ENCODE results near the gene NCS1.

Gene NCS1

GRCh38 chr9:130232899-130233586, 60.8 kb downstream of the NCS1 start:
- TF ChIP-seq, protein P1, sequence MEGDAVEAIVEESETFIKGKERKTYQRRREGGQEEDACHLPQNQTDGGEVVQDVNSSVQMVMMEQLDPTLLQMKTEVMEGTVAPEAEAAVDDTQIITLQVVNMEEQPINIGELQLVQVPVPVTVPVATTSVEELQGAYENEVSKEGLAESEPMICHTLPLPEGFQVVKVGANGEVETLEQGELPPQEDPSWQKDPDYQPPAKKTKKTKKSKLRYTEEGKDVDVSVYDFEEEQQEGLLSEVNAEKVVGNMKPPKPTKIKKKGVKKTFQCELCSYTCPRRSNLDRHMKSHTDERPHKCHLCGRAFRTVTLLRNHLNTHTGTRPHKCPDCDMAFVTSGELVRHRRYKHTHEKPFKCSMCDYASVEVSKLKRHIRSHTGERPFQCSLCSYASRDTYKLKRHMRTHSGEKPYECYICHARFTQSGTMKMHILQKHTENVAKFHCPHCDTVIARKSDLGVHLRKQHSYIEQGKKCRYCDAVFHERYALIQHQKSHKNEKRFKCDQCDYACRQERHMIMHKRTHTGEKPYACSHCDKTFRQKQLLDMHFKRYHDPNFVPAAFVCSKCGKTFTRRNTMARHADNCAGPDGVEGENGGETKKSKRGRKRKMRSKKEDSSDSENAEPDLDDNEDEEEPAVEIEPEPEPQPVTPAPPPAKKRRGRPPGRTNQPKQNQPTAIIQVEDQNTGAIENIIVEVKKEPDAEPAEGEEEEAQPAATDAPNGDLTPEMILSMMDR (IDR thresholded peaks at IDR 0.05; ENCODE audit: control extremely low read depth, extremely low read depth, low read depth, missing control alignments) = no peak
- ChIA-PET CTCF (interaction anchor here (0.9 to 2.1 kb wide), 2 partner anchors 10 to 126 kb away, joined by 4 to 7 read pairs; no protein-coding TSS in a partner anchor), POLR2A (no interaction called here)
- no peak for DNase-seq (ENCODE audit: extremely low spot score)

DNA sequence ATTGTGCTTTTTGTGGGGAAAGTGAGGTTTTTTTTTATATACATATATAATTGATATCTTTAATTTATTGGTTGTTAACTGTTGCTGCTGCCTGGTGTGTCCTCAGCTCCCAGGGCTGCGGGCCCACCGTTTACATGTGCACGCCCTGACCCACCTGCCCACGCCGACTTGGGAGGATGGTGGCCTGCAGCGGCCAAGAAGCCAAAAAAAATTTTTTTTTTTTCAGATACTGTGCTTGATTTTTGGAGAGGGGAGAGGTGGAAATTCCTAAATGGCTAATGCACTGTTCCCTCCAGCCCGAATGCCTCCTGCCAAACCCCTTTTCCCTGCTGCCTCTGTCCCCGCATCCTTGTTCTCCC, 61.4 kb downstream of the NCS1 start:
- no peak for DNase-seq (ENCODE audit: extremely low spot score)
- ChIA-PET CTCF (interaction anchor here (0.9 kb wide), 1 partner anchor 126 kb away, joined by 4 read pairs; no protein-coding TSS in a partner anchor), POLR2A (no interaction called here)
- TF ChIP-seq, protein P1 (IDR thresholded peaks at IDR 0.05; ENCODE audit: control extremely low read depth, extremely low read depth, low read depth, missing control alignments) = no peak

DNA sequence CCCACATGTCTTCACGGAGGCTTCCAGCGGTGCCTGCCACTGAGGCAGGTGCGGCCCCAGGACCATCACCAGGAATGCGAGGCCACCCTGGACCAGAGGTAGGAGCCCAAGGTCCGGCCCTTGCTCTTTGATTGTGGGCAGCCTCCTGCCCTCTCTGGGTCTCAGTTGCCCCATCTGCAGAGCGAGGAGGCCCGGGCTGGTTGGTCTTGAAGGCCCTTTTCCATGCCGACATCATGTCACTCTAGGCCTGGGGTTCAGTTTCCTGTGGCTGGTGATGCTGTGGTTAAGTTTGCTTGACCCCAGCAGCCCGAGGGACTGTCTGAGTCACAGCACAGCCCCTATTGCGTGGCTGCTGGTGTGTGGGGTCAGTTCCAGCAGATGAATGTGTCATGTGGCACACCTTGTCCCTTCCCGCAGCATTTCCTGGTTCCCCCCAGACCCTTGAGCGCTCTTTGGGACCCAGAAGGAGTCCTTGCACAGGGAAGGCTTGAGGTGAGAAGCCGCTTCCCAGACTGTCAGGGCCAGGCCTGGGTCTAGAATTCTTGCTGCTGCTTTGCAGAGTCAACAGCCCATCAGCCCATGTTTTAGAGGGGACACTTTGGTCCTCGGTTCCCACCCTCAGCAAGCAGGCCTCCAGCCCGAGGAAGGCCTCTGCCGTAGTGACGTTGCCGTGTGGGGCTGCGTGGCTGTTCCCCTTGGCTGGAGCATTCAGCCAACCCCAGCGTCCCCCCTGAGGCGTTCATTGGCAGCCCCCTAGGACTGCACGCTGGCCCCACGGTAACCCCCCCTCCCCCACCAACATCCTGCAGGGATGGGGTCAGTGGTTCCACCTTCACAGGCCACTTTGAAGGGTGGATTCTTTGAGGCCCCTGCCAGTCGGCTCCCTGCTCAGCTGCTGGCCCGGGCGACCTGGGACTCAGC, 62.4 kb downstream of the NCS1 start:
- CTCF ChIA-PET = interaction anchor here (1.0 to 1.7 kb wide), 2 partner anchors 128 to 130 kb away, joined by 4 read pairs; no protein-coding TSS in a partner anchor
- POLR2A ChIA-PET = no interaction called here

GRCh38 chr9:130235558-130236435, 63.6 kb downstream of the NCS1 start:
- peak; percentile 77 for DNase-seq (ENCODE audit: extremely low spot score)
- POLR2A ChIA-PET = no interaction called here

More for the DNA sequence above, 62.4 kb downstream of the NCS1 start:
- no peak for DNase-seq (ENCODE audit: extremely low spot score)
- TF ChIP-seq, protein P1 (IDR thresholded peaks at IDR 0.05; ENCODE audit: control extremely low read depth, extremely low read depth, low read depth, missing control alignments) = no peak

DNA sequence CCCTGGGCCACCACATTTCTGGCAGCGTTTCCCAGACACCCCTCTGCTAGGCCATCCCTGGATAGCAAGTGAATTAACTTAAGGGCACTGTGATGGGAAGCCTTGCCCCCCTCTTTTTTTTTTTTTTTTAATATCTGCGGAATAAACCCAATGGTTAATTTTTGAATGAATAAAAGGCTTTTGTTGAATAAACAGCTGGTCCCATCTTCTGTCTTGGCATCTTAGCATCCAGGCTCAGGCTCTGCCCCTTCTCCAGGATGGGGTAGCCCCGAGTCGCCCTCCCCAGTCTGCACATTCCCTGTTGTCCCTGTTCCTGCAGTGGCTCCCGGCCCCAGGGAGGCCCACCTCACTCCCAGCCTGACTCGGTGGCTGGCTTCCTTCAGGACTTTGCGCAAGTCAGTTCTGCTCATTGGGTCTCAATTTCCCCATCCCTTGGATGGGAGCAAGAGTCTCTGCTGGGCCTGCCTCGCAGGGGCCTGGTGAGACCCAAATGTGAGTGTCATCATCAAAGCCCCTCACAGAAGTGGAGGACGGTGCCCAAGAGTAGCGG, 64.3 kb downstream of the NCS1 start:
- DNase-seq (ENCODE audit: extremely low spot score) = no peak
- TF ChIP-seq, protein P1 (IDR thresholded peaks at IDR 0.05; ENCODE audit: control extremely low read depth, extremely low read depth, low read depth, missing control alignments) = no peak
- CTCF ChIA-PET = interaction anchor here (0.9 to 8.9 kb wide), 22 partner anchors 9 to 628 kb away, joined by 3 to 101 read pairs (median 4); no protein-coding TSS in a partner anchor
- POLR2A ChIA-PET = no interaction called here

More at GRCh38 chr9:130235558-130236435, 63.6 kb downstream of the NCS1 start:
- TF ChIP-seq, protein P1 (IDR thresholded peaks at IDR 0.05; ENCODE audit: control extremely low read depth, extremely low read depth, low read depth, missing control alignments) = peak; percentile 98
- CTCF ChIA-PET = interaction anchor here (0.6 to 8.9 kb wide), 24 partner anchors 9 to 627 kb away, joined by 3 to 101 read pairs (median 4); no protein-coding TSS in a partner anchor

All from GM10248 (cell line).